GM23338 (cell line): Measurements from ENCODE around the gene ZNF747. TPM values are rescaled to one million over a fixed set of nuclear protein-coding genes. Genes with fewer than 3 reads are reported as not detected.
A peak's percentile ranks its signal among the peaks of the same experiment; 100 is the strongest.

Experiments
- ATAC-seq: fragments of 200-7000 bp; cut with Tn5 transposase; 3 replicates; pipeline ENCODE4 v1.9.1; 2020
- DNase-seq: peaks from one replicate; pipeline ENCODE4 v3.0.0-alpha.2; 2015; ENCODE audit warnings: low spot score
- H2AFZ ChIP-seq: fragments of 200-600 bp; sonication (generic); 2 replicates; pipeline ENCODE4 v1.8.0; 2016; ENCODE audit warnings: antibody characterized with exemption, mild to moderate bottlenecking, moderate library complexity
- H3F3A ChIP-seq: fragments of 200-600 bp; sonication (generic); replicated peaks from 2 replicates; pipeline ENCODE4 v1.8.0; 2017; ENCODE audit warnings: antibody characterized with exemption, mixed run types, low read depth
- H3K27ac ChIP-seq: fragments of 200-600 bp; sonication (generic); 2 replicates; pipeline ENCODE4 v1.6.1; 2016; ENCODE audit warnings: low read depth
- H3K27me3 ChIP-seq: fragments of 200-600 bp; sonication (generic); 2 replicates; pipeline ENCODE4 v1.8.0; 2016; ENCODE audit warnings: mild to moderate bottlenecking, mixed run types, moderate library complexity; ENCODE audit not compliant: insufficient read depth
- H3K36me3 ChIP-seq: fragments of 200-600 bp; sonication (generic); 2 replicates; pipeline ENCODE4 v1.8.0; 2016; ENCODE audit warnings: mild to moderate bottlenecking; ENCODE audit not compliant: insufficient read depth
- H3K4me1 ChIP-seq: fragments of 200-600 bp; sonication (generic); 2 replicates; pipeline ENCODE4 v1.8.0; 2016; ENCODE audit warnings: mild to moderate bottlenecking, moderate library complexity; ENCODE audit not compliant: insufficient read depth
- H3K4me2 ChIP-seq: fragments of 200-600 bp; sonication (generic); 2 replicates; pipeline ENCODE4 v1.7.1; 2017; ENCODE audit warnings: mixed run types
- H3K4me3 ChIP-seq: fragments of 200-600 bp; sonication (generic); 2 replicates; pipeline ENCODE4 v1.6.1; 2016; ENCODE audit warnings: mixed run types
- H3K79me2 ChIP-seq: fragments of 200-600 bp; sonication (generic); replicated peaks from 2 replicates; pipeline ENCODE4 v1.8.0; 2017; ENCODE audit warnings: mild to moderate bottlenecking; ENCODE audit not compliant: insufficient read depth
- H3K9me2 ChIP-seq: fragments of 200-600 bp; sonication (generic); 2 replicates; pipeline ENCODE4 v1.8.0; 2017; ENCODE audit not compliant: insufficient read depth
- H4K20me1 ChIP-seq: fragments of 200-600 bp; sonication (generic); replicated peaks from 2 replicates; pipeline ENCODE4 v1.8.0; 2017; ENCODE audit warnings: mild to moderate bottlenecking; ENCODE audit not compliant: insufficient read depth
- H3K27ac Mint-ChIP-seq: 2 replicates; pipeline ENCODE4 v1.8.0; 2020; ENCODE audit warnings: inconsistent platforms, mild to moderate bottlenecking, moderate library complexity, mixed read lengths
- H3K27me3 Mint-ChIP-seq: 3 replicates; pipeline ENCODE4 v1.8.0; 2022; ENCODE audit warnings: low read depth, mild to moderate bottlenecking, moderate library complexity, mixed read lengths, inconsistent platforms; ENCODE audit not compliant: insufficient read depth, poor library complexity
- H3K36me3 Mint-ChIP-seq: 3 replicates; pipeline ENCODE4 v1.8.0; 2021; ENCODE audit warnings: low read depth, mild to moderate bottlenecking, inconsistent platforms, moderate library complexity, mixed read lengths
- H3K4me1 Mint-ChIP-seq: 3 replicates; pipeline ENCODE4 v1.8.0; 2020; ENCODE audit warnings: mild to moderate bottlenecking, inconsistent platforms, mixed read lengths
- H3K4me3 Mint-ChIP-seq: 3 replicates; pipeline ENCODE4 v1.8.0; 2021; ENCODE audit warnings: moderate library complexity, mild to moderate bottlenecking, inconsistent platforms, mixed read lengths
- H3K9me3 Mint-ChIP-seq: 3 replicates; pipeline ENCODE4 v1.8.0; 2020; ENCODE audit warnings: moderate library complexity, mild to moderate bottlenecking, inconsistent platforms, mixed read lengths
- CREB1 ChIP-seq: fragments of 250-450 bp; sonication (Bioruptor Pico); IDR thresholded peaks from 2 replicates; pipeline ENCODE4 v1.5.0; 2020; ENCODE audit warnings: low read depth, mild to moderate bottlenecking, moderate library complexity
- CTCF ChIP-seq, 2 experiments: fragments of 200-600 bp in 1 of 2; sonication (generic) in 1 of 2; conservative IDR thresholded peaks; 2 replicates each; pipeline versions ENCODE4 v1.5.1 to v1.6.1; 2016 to 2017; ENCODE audit warnings: antibody characterized with exemption in 2 of 2, low read depth in 2 of 2, mild to moderate bottlenecking in 2 of 2, moderate library complexity in 1 of 2
- EZH2 ChIP-seq: fragments of 200-600 bp; sonication (generic); IDR thresholded peaks from one replicate; pipeline ENCODE4 v1.8.0; 2017; ENCODE audit warnings: antibody characterized with exemption, mild to moderate bottlenecking, low read depth; ENCODE audit not compliant: unreplicated experiment
- EZH2phosphoT487 ChIP-seq: fragments of 200-600 bp; sonication (generic); IDR thresholded peaks from one replicate; pipeline ENCODE4 v1.8.1; 2018; ENCODE audit warnings: antibody characterized with exemption; ENCODE audit not compliant: unreplicated experiment
- JUNB ChIP-seq: IDR thresholded peaks from one replicate; pipeline ENCODE4 v1.6.1; 2016; ENCODE audit warnings: antibody characterized with exemption; ENCODE audit not compliant: unreplicated experiment
- NANOG ChIP-seq: IDR thresholded peaks from 2 replicates; pipeline ENCODE4 v1.6.1; 2016; ENCODE audit warnings: antibody characterized with exemption, borderline replicate concordance
- POLR2AphosphoS5 ChIP-seq: IDR thresholded peaks from 2 replicates; pipeline ENCODE4 v1.6.1; 2016; ENCODE audit warnings: antibody characterized with exemption, low read depth
- STAT1 ChIP-seq: IDR thresholded peaks from one replicate; pipeline ENCODE4 v1.6.1; 2016; ENCODE audit warnings: antibody characterized with exemption; ENCODE audit not compliant: unreplicated experiment
- ZNF114 ChIP-seq: fragments of 250-450 bp; sonication (Bioruptor Pico); IDR thresholded peaks from 2 replicates; pipeline ENCODE4 v1.5.0; 2020; ENCODE audit warnings: mild to moderate bottlenecking, moderate library complexity
- ZNF331 ChIP-seq: fragments of 250-450 bp; sonication (Bioruptor Pico); IDR thresholded peaks from 2 replicates; pipeline ENCODE4 v1.5.0; 2020; ENCODE audit warnings: low read depth, mild to moderate bottlenecking, moderate library complexity
- polyA plus RNA-seq: library from polyadenylated mRNA; unstranded; fragments of >200 nt; fragmentation: Nextera tagmentation; extraction: Ambion mirVana; gene quantifications from 2 replicates; pipeline ENCODE4 v1.2.1, GENCODE V29; 2016
- total RNA-seq: library from RNA; depleted of rRNA; stranded (reverse); fragments of >200 nt; shearing (Covaris generic); gene quantifications from 2 replicates; pipeline ENCODE4 v1.2.3, GENCODE V29; 2014
- TF ChIP-seq, protein P1 (sequence below): IDR thresholded peaks from 2 replicates; pipeline ENCODE4 v1.6.1; 2016; ENCODE audit warnings: antibody characterized with exemption

ZNF747 gene
- total and polyA plus RNA-seq, 2 experiments from 2014 or later = 4.2 to 12.6 TPM

- Histone ChIP-seq H4K20me1 (no peaks in the 10 kb centered on the region), H3K4me2 (no peak overlapping the region), H3K27me3 (no peaks in the 10 kb centered on the region), H3K4me3 (no peak overlapping the region), H2AFZ (no peak overlapping the region), H3K79me2 (peaks cover 12% of the 10 kb centered on the region; the same call in 1 of the 2 replicates), H3K36me3 (no peaks in the 10 kb centered on the region), H3K9me2 (no peaks in the 10 kb centered on the region), H3K4me1 (peaks cover 16% of the 10 kb centered on the region), H3K27ac (no peak overlapping the region), H3F3A (peaks cover 17% of the 10 kb centered on the region)
- Mint-ChIP-seq H3K4me1 (peaks cover 22% of the 10 kb centered on the region), H3K4me3 (no peak overlapping the region), H3K27me3 (peaks cover 20% of the 10 kb centered on the region), H3K9me3 (no peaks in the 10 kb centered on the region), H3K27ac (no peak overlapping the region), H3K36me3 (peaks cover 19% of the 10 kb centered on the region)
- no peak for TF ChIP-seq STAT1
- no peak for TF ChIP-seq JUNB
- TF ChIP-seq EZH2 = no peak
- TF ChIP-seq CREB1 (CRISPR knock-in tag) = no peak
- DNase-seq (no peak), ATAC-seq (no peak)
Observed at GRCh38 chr16:30530163-30531037, 4.3 kb downstream of the ZNF747 start.

DNA sequence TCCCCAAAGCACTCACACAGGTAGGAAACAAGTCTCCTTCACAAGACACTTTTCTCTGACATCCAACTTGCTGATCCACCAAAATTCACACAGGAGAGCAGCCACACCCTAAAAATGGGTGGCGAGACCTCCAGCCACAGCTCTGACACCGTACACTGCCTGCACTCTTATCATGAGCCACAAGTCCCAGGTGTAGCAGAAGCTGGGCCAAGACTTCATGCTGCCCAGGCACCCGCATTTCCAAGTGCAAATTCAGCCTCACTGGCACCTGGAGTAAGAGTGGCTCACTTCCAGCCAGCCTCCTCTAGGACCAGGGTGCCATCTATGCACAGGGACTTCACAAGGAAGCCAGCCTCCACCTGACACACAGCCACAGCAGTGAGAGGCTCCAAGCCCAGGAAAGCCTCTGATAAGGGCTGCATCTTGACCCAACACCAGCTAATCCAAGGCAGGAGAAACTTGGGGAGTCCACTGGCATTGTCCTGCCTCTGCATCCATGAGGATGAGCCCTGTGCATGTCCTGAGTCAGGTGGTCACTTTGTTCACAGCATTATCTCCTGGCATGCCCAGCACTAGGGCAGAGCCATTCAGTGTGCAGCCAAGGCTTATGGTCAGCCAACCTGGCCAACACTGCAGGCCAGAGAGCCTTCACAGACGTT lies 5.7 kb downstream of the ZNF747 start:
- no peak for ATAC-seq
- H3K79me2 ChIP-seq = peaks cover 13% of the 10 kb centered on the region; the same call in 1 of the 2 replicates
- Mint-ChIP-seq H3K4me1 (peaks cover 22% of the 10 kb centered on the region), H3K27me3 (peaks cover 20% of the 10 kb centered on the region), H3K36me3 (peaks cover 19% of the 10 kb centered on the region), H3K4me3 (peak overlapping the region; percentile 45; the same call in 2 of the 3 replicates), H3K9me3 (no peaks in the 10 kb centered on the region), H3K27ac (no peak overlapping the region)
- peaks cover 18% of the 10 kb centered on the region for H3F3A ChIP-seq
- no peak overlapping the region for H3K27ac ChIP-seq
- peaks cover 16% of the 10 kb centered on the region for H3K4me1 ChIP-seq
- H3K27me3 ChIP-seq = no peaks in the 10 kb centered on the region
- H2AFZ ChIP-seq = no peak overlapping the region
- H3K9me2 ChIP-seq = no peaks in the 10 kb centered on the region
- no peaks in the 10 kb centered on the region for H4K20me1 ChIP-seq
- DNase-seq = no peak
- H3K4me3 ChIP-seq = no peak overlapping the region
- H3K36me3 ChIP-seq = no peaks in the 10 kb centered on the region
- H3K4me2 ChIP-seq = no peak overlapping the region
- TF ChIP-seq EZH2 (no peak), ZNF114 (CRISPR knock-in tag) (no peak), POLR2AphosphoS5 (no peak), CTCF (conservative IDR thresholded peaks at IDR 0.05; ENCODE audit: low read depth in 2 of 2) (no peak), NANOG (no peak), JUNB (no peak), CREB1 (CRISPR knock-in tag) (no peak), ZNF331 (no peak), EZH2phosphoT487 (no peak)
- TF ChIP-seq, protein P1, sequence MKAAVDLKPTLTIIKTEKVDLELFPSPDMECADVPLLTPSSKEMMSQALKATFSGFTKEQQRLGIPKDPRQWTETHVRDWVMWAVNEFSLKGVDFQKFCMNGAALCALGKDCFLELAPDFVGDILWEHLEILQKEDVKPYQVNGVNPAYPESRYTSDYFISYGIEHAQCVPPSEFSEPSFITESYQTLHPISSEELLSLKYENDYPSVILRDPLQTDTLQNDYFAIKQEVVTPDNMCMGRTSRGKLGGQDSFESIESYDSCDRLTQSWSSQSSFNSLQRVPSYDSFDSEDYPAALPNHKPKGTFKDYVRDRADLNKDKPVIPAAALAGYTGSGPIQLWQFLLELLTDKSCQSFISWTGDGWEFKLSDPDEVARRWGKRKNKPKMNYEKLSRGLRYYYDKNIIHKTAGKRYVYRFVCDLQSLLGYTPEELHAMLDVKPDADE = no peak
